ENCODE measurements around the gene KCNC3. TPM values are rescaled to one million over a fixed set of nuclear protein-coding genes. Genes with fewer than 3 reads are reported as not detected.

Gene KCNC3
- total RNA-seq, 2 donors from 2014 or later, result 3.6 to 10.6 TPM

- WGBS, result 80% methylated on average over 8 of the region's 8 CpGs
- H3K27ac ChIP-seq, result no peak overlapping the region
- H3K27me3 ChIP-seq (replicated peaks; ENCODE audit: insufficient read depth), result no peaks in the 10 kb centered on the region
- TF ChIP-seq POLR2AphosphoS5 (IDR thresholded peaks at IDR 0.05) (no peak), POLR2A (IDR thresholded peaks at IDR 0.05) (no peak), CTCF (IDR thresholded peaks at IDR 0.05) (no peak)
- H3K4me1 ChIP-seq (replicated peaks), result no peaks in the 10 kb centered on the region
- no peaks in the 10 kb centered on the region for H3K9me3 ChIP-seq
- H3K4me3 ChIP-seq, result no peak overlapping the region
- no peak for DNase-seq (ENCODE audit: low spot score)
- intact Hi-C loops (cut with DNase I), result no loop called here
- H3K36me3 ChIP-seq, result no peaks in the 10 kb centered on the region
These were observed 64.5 kb downstream of the KCNC3 start for GRCh38 chr19:50264483-50265186.

DNA sequence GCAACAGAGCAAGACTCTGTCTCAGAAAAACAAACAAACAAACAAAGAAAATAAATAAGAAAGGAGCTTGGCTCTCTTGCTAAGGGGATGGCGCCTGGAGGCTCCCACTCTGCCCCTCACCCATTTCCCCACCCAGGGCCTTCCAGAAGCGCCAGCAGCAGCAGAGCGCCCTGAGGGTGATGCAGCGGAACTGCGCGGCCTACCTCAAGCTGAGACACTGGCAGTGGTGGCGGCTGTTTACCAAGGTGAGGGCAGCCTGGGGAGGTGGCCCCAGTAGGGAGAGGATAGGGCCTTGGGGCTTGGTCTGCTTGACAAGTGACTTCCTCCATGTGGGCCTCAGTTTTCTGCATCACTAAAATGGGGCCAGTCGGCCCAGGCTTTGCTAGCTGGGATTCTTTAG, 66.0 kb downstream of the KCNC3 start:
- H3K9me3 ChIP-seq, result no peaks in the 10 kb centered on the region
- TF ChIP-seq POLR2AphosphoS5 (IDR thresholded peaks at IDR 0.05), result no peak
- no peak for TF ChIP-seq CTCF (IDR thresholded peaks at IDR 0.05)
- TF ChIP-seq POLR2A (IDR thresholded peaks at IDR 0.05), result no peak
- intact Hi-C loops (cut with DNase I), result no loop called here
- H3K36me3 ChIP-seq, result no peaks in the 10 kb centered on the region
- no peaks in the 10 kb centered on the region for H3K27me3 ChIP-seq (replicated peaks; ENCODE audit: insufficient read depth)
- no peak overlapping the region for H3K27ac ChIP-seq
- no peak for DNase-seq (ENCODE audit: low spot score)
- WGBS, result 92% methylated on average over 8 of the region's 8 CpGs
- no peak overlapping the region for H3K4me3 ChIP-seq
- H3K4me1 ChIP-seq (replicated peaks), result no peaks in the 10 kb centered on the region

Other genes starting within 250 kb of the KCNC3 start
- 1 to 10 TPM in 1 of 2 donors, not detected in 1; 1.1 TPM for gene IZUMO2, start 166.1 kb downstream of the KCNC3 start, total RNA-seq
- gene MYH14, start 125.8 kb downstream of the KCNC3 start, total RNA-seq, result 10 to 100 TPM; 27.0 to 31.5 TPM
- 1 to 10 TPM in 1 of 2 donors, under 1 TPM in 1; 0.85 to 5.0 TPM for gene NAPSA, start 36.3 kb upstream of the KCNC3 start, total RNA-seq
- gene NR1H2, start 47.1 kb upstream of the KCNC3 start, total RNA-seq, result 100 to 1,000 TPM; 110 to 129 TPM
- gene POLD1, start 55.0 kb upstream of the KCNC3 start, total RNA-seq, result 10 to 100 TPM; 15.6 to 35.7 TPM
- not detected for gene SPIB, start 89.6 kb upstream of the KCNC3 start, total RNA-seq
- gene MYBPC2, start 103.5 kb upstream of the KCNC3 start, total RNA-seq, result under 1 TPM; 0.09 to 0.34 TPM
- 100 to 1,000 TPM; 135 to 286 TPM for gene EMC10, start 147.1 kb upstream of the KCNC3 start, total RNA-seq
- gene GARIN5A, start 147.5 kb upstream of the KCNC3 start, total RNA-seq, result 10 to 100 TPM in 1 of 2 donors, 1 to 10 TPM in 1; 5.9 to 16.8 TPM
- 10 to 100 TPM; 29.4 to 31.7 TPM for gene JOSD2, start 181.8 kb upstream of the KCNC3 start, total RNA-seq
- not detected for gene ASPDH, start 184.5 kb upstream of the KCNC3 start, total RNA-seq
- gene LRRC4B, start 239.1 kb upstream of the KCNC3 start, total RNA-seq, result 1 to 10 TPM; 5.6 to 7.9 TPM